OCI-LY3 (cell line): ENCODE results near the gene RFX3.

Experiments
- H2AFZ ChIP-seq: fragments of 200-600, 300-600 bp; shearing (Covaris generic); 2 replicates; pipeline ENCODE4 v1.6.0; 2014; ENCODE audit warnings: antibody characterized with exemption, low read depth, low read length
- H3K27ac ChIP-seq: fragments of 200-600, 300-600 bp; sonication (generic); 2 replicates; pipeline ENCODE4 v1.5.1; 2014; ENCODE audit warnings: mild to moderate bottlenecking, low read length, moderate library complexity, mixed read lengths
- H3K27me3 ChIP-seq: fragments of 200-600, 300-600 bp; sonication (generic); 2 replicates; pipeline ENCODE4 v1.6.1; 2014; ENCODE audit warnings: low read depth, low read length, mixed read lengths
- H3K36me3 ChIP-seq: fragments of 200-600, 300-600 bp; sonication (generic); replicated peaks from 2 replicates; pipeline ENCODE3; 2014; ENCODE audit warnings: low read depth, low read length, mixed read lengths
- H3K4me1 ChIP-seq: fragments of 300-600, 200-600 bp; sonication (generic); 2 replicates; pipeline ENCODE4 v1.6.1; 2014; ENCODE audit warnings: low read length, mixed read lengths
- H3K4me2 ChIP-seq: fragments of 200-600, 300-600 bp; sonication (generic); 2 replicates; pipeline ENCODE4 v1.6.1; 2014; ENCODE audit warnings: low read length, mixed read lengths
- H3K4me3 ChIP-seq: fragments of 300-600, 200-600 bp; sonication (generic); 2 replicates; pipeline ENCODE4 v1.5.1; 2014; ENCODE audit warnings: antibody characterized with exemption, mild to moderate bottlenecking, low read length, moderate library complexity
- H3K79me2 ChIP-seq: fragments of 300-600, 200-600 bp; shearing (Covaris generic); 2 replicates; pipeline ENCODE4 v1.6.1; 2014; ENCODE audit warnings: mild to moderate bottlenecking, low read length, mixed read lengths
- H3K9ac ChIP-seq: fragments of 300-600, 200-600 bp; shearing (Covaris generic); 2 replicates; pipeline ENCODE4 v1.6.0; 2014; ENCODE audit warnings: mild to moderate bottlenecking, low read length, moderate library complexity
- H3K9me3 ChIP-seq: fragments of 200-600, 300-600 bp; shearing (Covaris generic); 2 replicates; pipeline ENCODE4 v1.6.1; 2014; ENCODE audit warnings: low read length, mixed read lengths; ENCODE audit not compliant: insufficient read depth
- H4K20me1 ChIP-seq: fragments of 200-600, 300-600 bp; sonication (generic); 2 replicates; pipeline ENCODE4 v1.6.1; 2016; ENCODE audit warnings: low read length, mixed read lengths; ENCODE audit not compliant: insufficient read depth
- CTCF ChIP-seq: fragments of 200-600, 300-600 bp; sonication (generic); IDR thresholded peaks from 2 replicates; pipeline ENCODE4 v1.5.1; 2014; ENCODE audit warnings: antibody characterized with exemption, low read length, low read depth
- EZH2phosphoT487 ChIP-seq: fragments of 200-600 bp; shearing (Covaris generic); IDR thresholded peaks from 2 replicates; pipeline ENCODE4 v1.6.1; 2018; ENCODE audit warnings: antibody characterized with exemption, mixed run types, low read depth

Gene RFX3

GRCh38 chr9:3180696-3181048, 345.1 kb downstream of the RFX3 start:
- no peak overlapping the region for H3K9ac ChIP-seq
- H3K4me1 ChIP-seq = no peaks in the 10 kb centered on the region
- H3K4me3 ChIP-seq = no peak overlapping the region
- H3K36me3 ChIP-seq = no peaks in the 10 kb centered on the region
- H4K20me1 ChIP-seq = no peaks in the 10 kb centered on the region
- H3K27ac ChIP-seq = no peak overlapping the region
- H3K27me3 ChIP-seq = peaks cover 5% of the 10 kb centered on the region; the same call in 1 of the 2 replicates
- H3K4me2 ChIP-seq = no peak overlapping the region
- no peak for TF ChIP-seq EZH2phosphoT487
- no peak for TF ChIP-seq CTCF
- no peak overlapping the region for H2AFZ ChIP-seq
- H3K9me3 ChIP-seq = no peaks in the 10 kb centered on the region
- H3K79me2 ChIP-seq = no peaks in the 10 kb centered on the region

DNA sequence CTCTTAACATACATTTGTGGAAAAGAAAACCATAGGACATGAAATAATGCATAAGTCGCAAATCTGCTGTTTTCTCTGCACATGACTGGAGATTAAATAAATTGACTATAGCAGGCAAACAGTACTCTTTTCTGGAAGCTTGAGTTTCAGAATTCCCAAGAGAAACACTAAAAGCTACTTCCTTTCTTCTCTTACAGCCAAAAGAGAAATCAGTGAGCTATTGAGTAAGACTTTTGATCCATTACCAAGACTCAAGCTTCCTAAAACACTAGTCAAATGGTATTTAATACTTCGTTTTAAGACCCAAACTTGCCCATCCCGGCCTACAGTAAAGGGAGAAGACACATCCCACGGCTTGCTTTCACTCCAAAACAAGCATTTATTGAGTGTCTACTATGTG, 346.1 kb downstream of the RFX3 start:
- TF ChIP-seq CTCF (no peak), EZH2phosphoT487 (no peak)
- Histone ChIP-seq H2AFZ (no peak overlapping the region), H3K4me1 (no peaks in the 10 kb centered on the region), H3K79me2 (no peaks in the 10 kb centered on the region), H3K27ac (no peak overlapping the region), H3K9ac (no peak overlapping the region), H4K20me1 (no peaks in the 10 kb centered on the region), H3K4me2 (no peak overlapping the region), H3K27me3 (peaks cover 5% of the 10 kb centered on the region; the same call in 1 of the 2 replicates), H3K9me3 (no peaks in the 10 kb centered on the region), H3K36me3 (no peaks in the 10 kb centered on the region), H3K4me3 (no peak overlapping the region)

DNA sequence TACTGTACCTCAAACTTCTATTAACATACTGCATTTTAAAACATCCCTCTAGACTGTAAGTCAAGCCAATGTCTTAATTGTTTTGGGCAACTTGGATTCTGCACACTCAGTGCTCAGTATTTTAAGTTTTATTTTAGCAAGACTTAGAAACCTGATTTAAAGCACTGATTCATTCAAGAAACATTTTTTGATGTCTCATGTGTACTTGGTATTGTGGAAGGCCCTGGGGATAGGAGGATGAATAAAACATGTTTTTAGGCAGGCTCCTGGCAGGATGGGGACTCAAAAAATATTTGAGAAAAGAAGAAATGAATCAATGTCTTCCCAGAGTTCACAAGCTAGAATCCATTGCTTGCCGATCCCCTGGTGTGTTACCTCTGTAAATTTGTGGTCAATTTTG, 347.9 kb downstream of the RFX3 start:
- Histone ChIP-seq H3K27me3 (peaks cover 2% of the 10 kb centered on the region), H3K27ac (no peak overlapping the region), H3K9me3 (no peaks in the 10 kb centered on the region), H2AFZ (no peak overlapping the region), H3K4me1 (no peaks in the 10 kb centered on the region), H3K4me3 (no peak overlapping the region), H3K4me2 (no peak overlapping the region), H3K36me3 (no peaks in the 10 kb centered on the region), H3K9ac (no peak overlapping the region), H4K20me1 (no peaks in the 10 kb centered on the region), H3K79me2 (no peaks in the 10 kb centered on the region)
- no peak for TF ChIP-seq CTCF
- TF ChIP-seq EZH2phosphoT487 = no peak

DNA sequence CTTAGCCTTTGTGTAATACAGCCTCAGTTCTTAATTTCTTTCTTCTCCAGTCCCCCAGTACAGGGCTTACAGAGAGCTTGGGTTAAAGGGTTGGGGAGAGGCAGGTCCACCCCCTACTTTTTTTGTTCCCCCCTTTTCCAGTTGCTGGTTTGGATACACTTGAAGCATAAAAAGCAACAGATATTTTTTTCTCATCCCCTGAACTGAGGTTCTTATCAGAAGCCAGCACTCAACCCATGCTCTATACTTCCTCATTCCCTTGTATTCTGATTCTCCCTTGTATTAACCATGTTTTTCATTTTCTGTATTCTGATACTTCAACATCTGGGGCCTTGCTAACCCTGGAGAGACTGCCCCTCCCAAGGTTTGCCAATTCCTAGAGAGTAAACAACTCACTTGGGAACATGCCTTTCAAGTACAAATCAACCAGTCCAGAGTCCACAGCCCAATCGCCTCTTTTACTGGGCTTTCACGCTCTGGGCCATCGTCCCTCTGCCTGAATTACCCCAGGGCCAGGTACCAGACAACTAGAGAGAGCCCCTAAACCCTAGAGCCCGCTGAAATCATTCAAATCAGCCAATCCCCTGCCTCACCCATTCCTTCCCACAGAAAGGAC, 348.5 kb downstream of the RFX3 start:
- no peak for TF ChIP-seq EZH2phosphoT487
- no peak for TF ChIP-seq CTCF
- Histone ChIP-seq H3K27ac (no peak overlapping the region), H3K9ac (no peak overlapping the region), H4K20me1 (no peaks in the 10 kb centered on the region), H2AFZ (no peak overlapping the region), H3K27me3 (no peaks in the 10 kb centered on the region; the same call in 1 of the 2 replicates), H3K9me3 (no peaks in the 10 kb centered on the region), H3K36me3 (no peaks in the 10 kb centered on the region), H3K4me1 (no peaks in the 10 kb centered on the region), H3K4me3 (no peak overlapping the region), H3K4me2 (no peak overlapping the region), H3K79me2 (no peaks in the 10 kb centered on the region)
